ENCODE data around the gene PHF12.

GRCh38 chr17:28935744-28936460, 15.4 kb downstream of the PHF12 start:
- TF ChIP-seq JUNB (IDR thresholded peaks at IDR 0.05) (no peak), MAX (IDR thresholded peaks at IDR 0.05) (no peak), CBX2 (IDR thresholded peaks at IDR 0.05; ENCODE audit: borderline replicate concordance, low read depth) (no peak), CTCF (IDR thresholded peaks at IDR 0.05) (no peak), KDM1A (IDR thresholded peaks at IDR 0.05; ENCODE audit: low read depth) (no peak), POLR2A (IDR thresholded peaks at IDR 0.05; ENCODE audit: low read length) (no peak), MAZ (IDR thresholded peaks at IDR 0.05; ENCODE audit: borderline replicate concordance, low read depth, low read length) (no peak), CHD4 (IDR thresholded peaks at IDR 0.05; ENCODE audit: borderline replicate concordance) (no peak), NR3C1 (IDR thresholded peaks at IDR 0.05) (no peak), ELK1 (IDR thresholded peaks at IDR 0.05; ENCODE audit: low read depth, low read length) (no peak), MYC (IDR thresholded peaks at IDR 0.05; ENCODE audit: borderline replicate concordance, low read length) (no peak), BCL3 (IDR thresholded peaks at IDR 0.05) (no peak)

Data from A549 (cell line).